ENCODE measurements around the gene UNC5A. TPM values are rescaled to one million over a fixed set of nuclear protein-coding genes. Genes with fewer than 3 reads are reported as not detected.

UNC5A gene
- total RNA-seq, 4 donors from 2014 or later: 0.19 TPM; not detected in 3

GRCh38 chr5:176796970-176797369, 13.4 kb upstream of the UNC5A start:
- Histone ChIP-seq H3K4me3 (no peak overlapping the region), H3K36me3 (no peaks in the 10 kb centered on the region), H3K9me3 (no peaks in the 10 kb centered on the region), H3K4me1 (no peaks in the 10 kb centered on the region), H3K27me3 (peaks cover 0 to 76% (median 0%) of the 10 kb centered on the region in 4 donors), H3K27ac (no peak overlapping the region)
- intact Hi-C loops (cut with DNase I): no loop called here
- no peak for DNase-seq
- 54 to 81% methylated on average over 2 of the region's 2 CpGs for WGBS, 2 donors
- TF ChIP-seq CTCF (IDR thresholded peaks at IDR 0.05): no peak
- TF ChIP-seq POLR2A (IDR thresholded peaks at IDR 0.05): no peak

GRCh38 chr5:176797456-176798050, 12.8 kb upstream of the UNC5A start:
- no peak overlapping the region for H3K27ac ChIP-seq
- WGBS, 2 donors: 34 to 38% methylated on average over 7 to 11 of the region's 21 CpGs
- H3K4me1 ChIP-seq: no peaks in the 10 kb centered on the region
- TF ChIP-seq POLR2A (IDR thresholded peaks at IDR 0.05) (no peak), CTCF (IDR thresholded peaks at IDR 0.05) (no peak)
- peaks cover 0 to 76% (median 0%) of the 10 kb centered on the region in 4 donors for H3K27me3 ChIP-seq
- H3K36me3 ChIP-seq: no peaks in the 10 kb centered on the region
- intact Hi-C loops (cut with DNase I): no loop called here
- H3K9me3 ChIP-seq: no peaks in the 10 kb centered on the region
- H3K4me3 ChIP-seq: no peak overlapping the region
- DNase-seq: no peak

GRCh38 chr5:176798086-176798876, 12.1 kb upstream of the UNC5A start:
- Histone ChIP-seq H3K4me3 (no peak overlapping the region), H3K4me1 (no peaks in the 10 kb centered on the region), H3K27me3 (peaks cover 0 to 76% (median 0%) of the 10 kb centered on the region in 4 donors), H3K27ac (no peak overlapping the region), H3K9me3 (no peaks in the 10 kb centered on the region), H3K36me3 (no peaks in the 10 kb centered on the region)
- intact Hi-C loops (cut with DNase I): no loop called here
- DNase-seq: no peak
- 78 to 82% methylated on average over 16 of the region's 33 CpGs for WGBS, 2 donors
- TF ChIP-seq POLR2A (IDR thresholded peaks at IDR 0.05): no peak
- no peak for TF ChIP-seq CTCF (IDR thresholded peaks at IDR 0.05)

- Histone ChIP-seq H3K4me1 (no peaks in the 10 kb centered on the region), H3K4me3 (no peak overlapping the region), H3K27me3 (peaks cover 0 to 76% (median 0%) of the 10 kb centered on the region in 4 donors), H3K27ac (no peak overlapping the region), H3K9me3 (no peaks in the 10 kb centered on the region), H3K36me3 (no peaks in the 10 kb centered on the region)
- no peak for DNase-seq
- intact Hi-C loops (cut with DNase I): no loop called here
- TF ChIP-seq CTCF (IDR thresholded peaks at IDR 0.05): no peak
- no peak for TF ChIP-seq POLR2A (IDR thresholded peaks at IDR 0.05)
- WGBS, 2 donors: 81 to 100% methylated on average over 1 to 8 of the region's 12 CpGs
Measured at GRCh38 chr5:176798949-176799348, 11.4 kb upstream of the UNC5A start.

GRCh38 chr5:176799488-176799887, 10.9 kb upstream of the UNC5A start:
- no peak overlapping the region for H3K27ac ChIP-seq
- H3K9me3 ChIP-seq: no peaks in the 10 kb centered on the region
- DNase-seq: no peak
- TF ChIP-seq POLR2A (IDR thresholded peaks at IDR 0.05): no peak
- TF ChIP-seq CTCF (IDR thresholded peaks at IDR 0.05): no peak
- no peaks in the 10 kb centered on the region for H3K36me3 ChIP-seq
- no peak overlapping the region for H3K4me3 ChIP-seq
- intact Hi-C loops (cut with DNase I): no loop called here
- no peaks in the 10 kb centered on the region for H3K4me1 ChIP-seq
- 80 to 84% methylated on average over 12 of the region's 12 CpGs for WGBS, 2 donors
- H3K27me3 ChIP-seq: peaks cover 0 to 76% (median 0%) of the 10 kb centered on the region in 4 donors
